ENCODE results near the gene OR2M2. TPM values are rescaled to one million over a fixed set of nuclear protein-coding genes. Genes with fewer than 3 reads are reported as not detected.

OR2M2 gene
- total RNA-seq, 1 experiment from 2014 or later, result not detected

- H3K27me3 ChIP-seq (replicated peaks; ENCODE audit: insufficient read depth, low read depth, low read length, poor library complexity), result no peaks in the 10 kb centered on the region
- intact Hi-C loops (cut with micrococcal nuclease; ENCODE audit: unreplicated experiment), result no loop called here
- DNase-seq (ENCODE audit: low spot score), result no peak
- TF ChIP-seq EZH2 (IDR thresholded peaks at IDR 0.05; ENCODE audit: borderline replicate concordance, low read depth, low read length, poor library complexity, severe bottlenecking) (no peak), CTCF (conservative IDR thresholded peaks at IDR 0.05; ENCODE audit: low read depth, low read length) (no peak)
- H3K9me3 ChIP-seq (ENCODE audit: low read depth, low read length, poor library complexity, severe bottlenecking), result peaks cover 28% of the 10 kb centered on the region
- no peak overlapping the region for H3K27ac ChIP-seq (ENCODE audit: low read depth, low read length, poor library complexity, severe bottlenecking)
- no peaks in the 10 kb centered on the region for H3K36me3 ChIP-seq (ENCODE audit: insufficient read depth, low read length, poor library complexity, severe bottlenecking)
- H3K4me3 ChIP-seq (ENCODE audit: low read depth, low read length, poor library complexity, severe bottlenecking), result no peak overlapping the region
- no TSS peak for BruUV-seq (replicated peaks)
- H3K4me1 ChIP-seq (ENCODE audit: insufficient read depth, low read length, poor library complexity, severe bottlenecking), result no peaks in the 10 kb centered on the region
- ChIA-PET CTCF (no interaction called here), POLR2A (ENCODE audit: low non-redundant PET) (no interaction called here)
These were observed 54.8 kb downstream of the OR2M2 start for GRCh38 chr1:248229360-248229908.

Other genes starting within 250 kb of the OR2M2 start
- not detected in 2 replicates for gene OR2AJ1, start 249.9 kb upstream of the OR2M2 start, total RNA-seq (2021)
- not detected in 2 replicates for gene OR2L8, start 226.0 kb upstream of the OR2M2 start, total RNA-seq (2021)
- gene OR2AK2, start 209.6 kb upstream of the OR2M2 start, total RNA-seq (2021), result not detected in 2 replicates
- gene OR2L5, start 161.2 kb upstream of the OR2M2 start, total RNA-seq (2021), result not detected in 2 replicates
- gene OR2L2, start 144.8 kb upstream of the OR2M2 start, total RNA-seq (2021), result 0.13 TPM in 1 of 2 replicates, not detected in the other
- not detected in 2 replicates for gene OR2L3, start 128.0 kb upstream of the OR2M2 start, total RNA-seq (2021)
- not detected in 2 replicates for gene OR2L13, start 79.6 kb upstream of the OR2M2 start, total RNA-seq (2021)
- gene OR2M5, start 29.7 kb upstream of the OR2M2 start, total RNA-seq (2021), result not detected in 2 replicates
- gene OR2M3, start 22.4 kb downstream of the OR2M2 start, total RNA-seq (2021), result 0.15 and 0.19 TPM in 2 replicates
- 0.11 and 0.13 TPM in 2 replicates for gene OR2M4, start 56.6 kb downstream of the OR2M2 start, total RNA-seq (2021)
- gene OR2T33, start 103.2 kb downstream of the OR2M2 start, total RNA-seq (2021), result not detected in 2 replicates
- not detected in 2 replicates for gene OR2T12, start 128.6 kb downstream of the OR2M2 start, total RNA-seq (2021)
- not detected in 2 replicates for gene OR2M7, start 149.7 kb downstream of the OR2M2 start, total RNA-seq (2021)
- not detected in 2 replicates for gene OR14C36, start 174.0 kb downstream of the OR2M2 start, total RNA-seq (2021)
- not detected in 2 replicates for gene OR2T4, start 186.8 kb downstream of the OR2M2 start, total RNA-seq (2021)
- not detected in 2 replicates for gene OR2T6, start 200.9 kb downstream of the OR2M2 start, total RNA-seq (2021)
- not detected in 2 replicates for gene OR2T1, start 228.2 kb downstream of the OR2M2 start, total RNA-seq (2021)